ENCODE measurements around the gene LSM4.

Gene LSM4

GRCh38 chr19:18294467-18294864, 28.4 kb downstream of the LSM4 start:
- peak overlapping the region; percentile 9 for H4K12ac ChIP-seq (ENCODE audit: low read depth, low read length)
- peak overlapping the region; percentile 40 for H4K8ac ChIP-seq (ENCODE audit: low read depth, low read length)
- peak overlapping the region; percentile 99 for H3K27ac ChIP-seq (ENCODE audit: low read depth, low read length)
- no peaks in the 10 kb centered on the region for H3K27me3 ChIP-seq (ENCODE audit: insufficient read depth, low read length)
- peak overlapping the region; percentile 88 for H2AK5ac ChIP-seq (ENCODE audit: low read length)
- no peak overlapping the region for H3K4me2 ChIP-seq (ENCODE audit: low read length)
- H3K9ac ChIP-seq (ENCODE audit: low read length) = no peak overlapping the region
- H4K91ac ChIP-seq (ENCODE audit: low read depth, low read length) = peak overlapping the region; percentile 91
- H3K4ac ChIP-seq (ENCODE audit: low read depth, low read length) = peak overlapping the region; percentile 57
- no peak overlapping the region for H2AFZ ChIP-seq (ENCODE audit: insufficient read depth, low read length, poor library complexity)
- H3K18ac ChIP-seq (ENCODE audit: low read length) = peak overlapping the region; percentile 66
- peak overlapping the region; percentile 56 for H2BK5ac ChIP-seq (ENCODE audit: low read depth, low read length, poor library complexity)
- H3K79me1 ChIP-seq (ENCODE audit: low read length) = peaks cover 38% of the 10 kb centered on the region
- peaks cover 22 to 26% of the 10 kb centered on the region in 2 experiments for H3K4me1 ChIP-seq (ENCODE audit: control insufficient read depth in 1 of 2, insufficient read depth in 2 of 2, low read length in 2 of 2)
- peak overlapping the region; percentile 63 for H3K14ac ChIP-seq (ENCODE audit: low read length)
- H2BK120ac ChIP-seq (ENCODE audit: insufficient read depth, low read length, poor library complexity) = peak overlapping the region; percentile 79
- H3K36me3 ChIP-seq (ENCODE audit: control insufficient read depth in 1 of 2, insufficient read depth in 2 of 2, low read length in 2 of 2) = no peaks in the 10 kb centered on the region
- H3K4me3 ChIP-seq (ENCODE audit: low read depth, low read length) = no peak overlapping the region
- peaks cover 7% of the 10 kb centered on the region for H3K9me3 ChIP-seq (ENCODE audit: insufficient read depth, low read depth, low read length)
- peak; percentile 59 to 80 for DNase-seq
- no peak overlapping the region for H3K23ac ChIP-seq (ENCODE audit: low read length)
- WGBS (ENCODE audit: extremely low coverage, insufficient coverage, insufficient read length) = no CpG with 5 or more reads among the region's 9 CpGs
- peak overlapping the region; percentile 89 for H2BK12ac ChIP-seq (ENCODE audit: low read length)
- H3K79me2 ChIP-seq (ENCODE audit: control insufficient read depth, insufficient read depth, low read length, poor library complexity) = peaks cover 16% of the 10 kb centered on the region

- H2BK120ac ChIP-seq (ENCODE audit: insufficient read depth, low read length, poor library complexity) = peak overlapping the region; percentile 92
- H3K4me1 ChIP-seq (ENCODE audit: control insufficient read depth in 1 of 2, insufficient read depth in 2 of 2, low read length in 2 of 2) = peaks cover 22 to 26% of the 10 kb centered on the region in 2 experiments
- peaks cover 16% of the 10 kb centered on the region for H3K79me2 ChIP-seq (ENCODE audit: control insufficient read depth, insufficient read depth, low read length, poor library complexity)
- H3K27ac ChIP-seq (ENCODE audit: low read depth, low read length) = peak overlapping the region; percentile 99
- peak overlapping the region; percentile 86 for H3K4me2 ChIP-seq (ENCODE audit: low read length)
- peak overlapping the region; percentile 57 for H3K4ac ChIP-seq (ENCODE audit: low read depth, low read length)
- no peak overlapping the region for H3K4me3 ChIP-seq (ENCODE audit: low read depth, low read length)
- H3K27me3 ChIP-seq (ENCODE audit: insufficient read depth, low read length) = no peaks in the 10 kb centered on the region
- H4K91ac ChIP-seq (ENCODE audit: low read depth, low read length) = peak overlapping the region; percentile 91
- H3K14ac ChIP-seq (ENCODE audit: low read length) = peak overlapping the region; percentile 85
- H3K9me3 ChIP-seq (ENCODE audit: insufficient read depth, low read depth, low read length) = peaks cover 7% of the 10 kb centered on the region
- peak overlapping the region; percentile 27 for H4K12ac ChIP-seq (ENCODE audit: low read depth, low read length)
- peak overlapping the region; percentile 79 for H2AFZ ChIP-seq (ENCODE audit: insufficient read depth, low read length, poor library complexity)
- peak overlapping the region; percentile 95 for H2BK5ac ChIP-seq (ENCODE audit: low read depth, low read length, poor library complexity)
- H3K23ac ChIP-seq (ENCODE audit: low read length) = no peak overlapping the region
- H3K18ac ChIP-seq (ENCODE audit: low read length) = peak overlapping the region; percentile 71
- H2AK5ac ChIP-seq (ENCODE audit: low read length) = peak overlapping the region; percentile 88
- DNase-seq = peak in 1 of 2 donors; percentile 94
- no CpG with 5 or more reads among the region's 18 CpGs for WGBS (ENCODE audit: extremely low coverage, insufficient coverage, insufficient read length)
- H3K9ac ChIP-seq (ENCODE audit: low read length) = no peak overlapping the region
- peak overlapping the region; percentile 84 for H4K8ac ChIP-seq (ENCODE audit: low read depth, low read length)
- H3K36me3 ChIP-seq (ENCODE audit: control insufficient read depth in 1 of 2, insufficient read depth in 2 of 2, low read length in 2 of 2) = no peaks in the 10 kb centered on the region
- peak overlapping the region; percentile 90 for H2BK12ac ChIP-seq (ENCODE audit: low read length)
- peaks cover 36% of the 10 kb centered on the region for H3K79me1 ChIP-seq (ENCODE audit: low read length)
Observed at GRCh38 chr19:18293642-18294466, 29.0 kb downstream of the LSM4 start.

- peaks cover 7% of the 10 kb centered on the region for H3K9me3 ChIP-seq (ENCODE audit: insufficient read depth, low read depth, low read length)
- H3K23ac ChIP-seq (ENCODE audit: low read length) = no peak overlapping the region
- peak overlapping the region; percentile 98 for H4K91ac ChIP-seq (ENCODE audit: low read depth, low read length)
- peaks cover 41% of the 10 kb centered on the region for H3K79me1 ChIP-seq (ENCODE audit: low read length)
- peak overlapping the region; percentile 38 for H4K12ac ChIP-seq (ENCODE audit: low read depth, low read length)
- H3K4me2 ChIP-seq (ENCODE audit: low read length) = peak overlapping the region; percentile 86
- H2BK120ac ChIP-seq (ENCODE audit: insufficient read depth, low read length, poor library complexity) = peak overlapping the region; percentile 97
- H3K36me3 ChIP-seq (ENCODE audit: control insufficient read depth in 1 of 2, insufficient read depth in 2 of 2, low read length in 2 of 2) = no peaks in the 10 kb centered on the region
- H2AK5ac ChIP-seq (ENCODE audit: low read length) = peak overlapping the region; percentile 69
- H3K79me2 ChIP-seq (ENCODE audit: control insufficient read depth, insufficient read depth, low read length, poor library complexity) = peaks cover 16% of the 10 kb centered on the region
- H2AFZ ChIP-seq (ENCODE audit: insufficient read depth, low read length, poor library complexity) = peak overlapping the region; percentile 79
- peak overlapping the region; percentile 96 for H3K14ac ChIP-seq (ENCODE audit: low read length)
- peak overlapping the region; percentile 99 for H3K27ac ChIP-seq (ENCODE audit: low read depth, low read length)
- H2BK5ac ChIP-seq (ENCODE audit: low read depth, low read length, poor library complexity) = peak overlapping the region; percentile 97
- peak overlapping the region; percentile 71 for H3K18ac ChIP-seq (ENCODE audit: low read length)
- peak overlapping the region; percentile 50 for H3K4ac ChIP-seq (ENCODE audit: low read depth, low read length)
- H4K8ac ChIP-seq (ENCODE audit: low read depth, low read length) = peak overlapping the region; percentile 98
- peak overlapping the region; percentile 71 for H3K4me3 ChIP-seq (ENCODE audit: low read depth, low read length)
- no peak overlapping the region for H3K9ac ChIP-seq (ENCODE audit: low read length)
- no CpG with 5 or more reads among the region's 31 CpGs for WGBS (ENCODE audit: extremely low coverage, insufficient coverage, insufficient read length)
- peak; percentile 97 to 99 for DNase-seq
- no peaks in the 10 kb centered on the region for H3K27me3 ChIP-seq (ENCODE audit: insufficient read depth, low read length)
- peaks cover 27 to 31% of the 10 kb centered on the region in 2 experiments for H3K4me1 ChIP-seq (ENCODE audit: control insufficient read depth in 1 of 2, insufficient read depth in 2 of 2, low read length in 2 of 2)
- peak overlapping the region; percentile 90 for H2BK12ac ChIP-seq (ENCODE audit: low read length)
Observed at GRCh38 chr19:18292810-18293641, 29.9 kb downstream of the LSM4 start.

- Histone ChIP-seq H3K27me3 (ENCODE audit: insufficient read depth, low read length) (no peaks in the 10 kb centered on the region), H3K14ac (ENCODE audit: low read length) (peak overlapping the region; percentile 96), H3K27ac (ENCODE audit: low read depth, low read length) (peak overlapping the region; percentile 99), H2BK120ac (ENCODE audit: insufficient read depth, low read length, poor library complexity) (peak overlapping the region; percentile 97), H2AK5ac (ENCODE audit: low read length) (peak overlapping the region; percentile 97), H3K23ac (ENCODE audit: low read length) (no peak overlapping the region), H3K4me3 (ENCODE audit: low read depth, low read length) (peak overlapping the region; percentile 71), H4K8ac (ENCODE audit: low read depth, low read length) (peak overlapping the region; percentile 98), H3K79me1 (ENCODE audit: low read length) (peaks cover 47% of the 10 kb centered on the region), H2BK5ac (ENCODE audit: low read depth, low read length, poor library complexity) (peak overlapping the region; percentile 97), H3K9me3 (ENCODE audit: insufficient read depth, low read depth, low read length) (peaks cover 7% of the 10 kb centered on the region), H4K91ac (ENCODE audit: low read depth, low read length) (peak overlapping the region; percentile 98), H3K4me2 (ENCODE audit: low read length) (peak overlapping the region; percentile 86), H3K36me3 (ENCODE audit: control insufficient read depth in 1 of 2, insufficient read depth in 2 of 2, low read length in 2 of 2) (no peaks in the 10 kb centered on the region), H3K18ac (ENCODE audit: low read length) (peak overlapping the region; percentile 94), H3K79me2 (ENCODE audit: control insufficient read depth, insufficient read depth, low read length, poor library complexity) (peaks cover 16% of the 10 kb centered on the region), H3K4ac (ENCODE audit: low read depth, low read length) (peak overlapping the region; percentile 93), H2AFZ (ENCODE audit: insufficient read depth, low read length, poor library complexity) (peak overlapping the region; percentile 59), H2BK12ac (ENCODE audit: low read length) (peak overlapping the region; percentile 88), H3K9ac (ENCODE audit: low read length) (peak overlapping the region; percentile 81), H3K4me1 (ENCODE audit: control insufficient read depth in 1 of 2, insufficient read depth in 2 of 2, low read length in 2 of 2) (peaks cover 33 to 37% of the 10 kb centered on the region in 2 experiments), H4K12ac (ENCODE audit: low read depth, low read length) (peak overlapping the region; percentile 87)
- DNase-seq = peak; percentile 81 to 86
- WGBS (ENCODE audit: extremely low coverage, insufficient coverage, insufficient read length) = no CpG with 5 or more reads among the region's 20 CpGs
Observed at GRCh38 chr19:18292462-18292809, 30.4 kb downstream of the LSM4 start.

All from trophoblast cell (in vitro differentiated cells and primary cell).